MV-4-11 (cell line): Measurements from ENCODE around the gene YKT6.

Source experiments
- DNase-seq: peaks from one replicate; lab custom pipeline; 2025; lab: John Stamatoyannopoulos, UW

YKT6 gene

GRCh38 chr7:44219371-44220045, 18.7 kb downstream of the YKT6 start:
- no peak for DNase-seq

DNA sequence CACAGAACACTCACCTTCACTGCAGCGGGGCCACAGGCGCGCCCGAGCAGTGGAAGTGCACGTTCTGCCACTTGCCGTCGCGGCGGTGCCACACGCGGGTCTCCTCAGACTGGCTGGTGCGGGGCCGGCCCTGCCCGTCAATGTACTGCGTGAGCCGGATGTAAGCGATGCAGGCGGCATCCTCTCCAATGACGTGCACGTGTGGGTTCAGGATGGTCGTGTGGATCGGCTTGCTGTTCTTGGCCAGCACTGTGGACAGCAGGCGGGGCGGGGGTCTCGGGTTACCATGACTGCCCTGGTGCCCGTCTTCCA, 19.2 kb downstream of the YKT6 start:
- no peak for DNase-seq

DNA sequence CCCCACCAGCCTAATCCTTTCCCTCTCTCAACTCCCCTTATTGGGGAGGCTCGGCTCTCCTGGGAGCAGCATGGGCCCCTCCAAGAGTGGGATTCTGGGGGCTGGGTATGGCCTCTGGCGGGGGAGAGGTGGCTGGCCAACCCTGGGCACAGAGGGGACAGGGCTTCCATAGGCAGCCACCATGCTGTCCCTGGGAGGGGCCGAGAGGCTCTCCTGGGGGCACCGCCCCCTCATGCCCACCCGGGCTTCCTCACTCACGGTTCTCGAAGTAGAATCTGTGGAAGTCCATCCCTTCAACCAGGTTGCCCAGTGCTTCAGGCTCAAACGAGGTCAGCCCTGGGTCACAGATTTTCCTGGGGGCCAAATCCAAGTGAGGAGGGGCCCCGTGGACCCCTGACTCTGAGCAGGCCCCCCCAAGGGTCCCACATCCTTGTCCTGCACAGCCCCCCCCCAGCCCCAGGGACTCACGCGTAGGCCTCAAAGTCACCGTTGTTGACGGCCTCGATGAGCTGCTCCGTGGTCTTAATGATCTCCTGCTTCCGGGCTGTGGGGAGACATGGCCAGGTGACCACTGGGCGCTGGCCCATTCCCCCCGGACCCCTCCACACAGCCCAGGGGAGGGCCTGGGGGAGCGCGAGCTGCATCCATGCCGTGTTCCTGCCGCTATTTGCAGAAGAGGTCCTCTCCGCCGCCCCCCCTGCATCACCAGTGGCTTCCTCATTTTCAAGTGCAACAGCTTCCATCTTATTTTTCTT, 19.8 kb downstream of the YKT6 start:
- no peak for DNase-seq

DNA sequence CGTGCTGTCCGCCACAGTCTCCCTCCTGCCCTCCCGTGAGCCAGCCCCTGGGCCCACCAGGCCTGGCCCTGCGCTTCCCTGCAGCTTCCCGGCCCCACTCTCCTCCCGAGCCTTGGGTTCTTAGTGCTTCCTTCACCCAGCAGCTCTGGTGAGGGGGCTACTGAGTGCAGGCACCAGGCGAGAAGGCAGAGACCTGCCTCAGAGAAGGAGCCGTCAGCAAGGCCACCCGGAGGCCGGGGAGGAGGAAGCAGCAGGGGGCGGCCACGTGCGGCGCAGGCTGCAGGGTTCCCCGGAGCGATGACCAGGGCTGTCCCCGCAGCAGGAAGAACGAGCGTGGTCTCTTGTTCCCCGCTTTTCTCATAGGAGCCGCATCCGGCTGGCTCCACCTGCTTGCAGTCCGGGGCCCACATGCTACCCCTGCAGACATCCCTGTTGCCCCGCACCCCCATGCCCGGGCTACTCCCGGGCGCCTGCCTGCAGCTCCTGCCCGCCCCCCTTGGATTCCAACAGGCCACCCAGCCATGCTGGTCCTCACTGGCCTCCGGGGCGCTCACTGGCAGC, 20.5 kb downstream of the YKT6 start:
- DNase-seq = no peak

GRCh38 chr7:44222074-44222473, 21.3 kb downstream of the YKT6 start:
- no peak for DNase-seq

DNA sequence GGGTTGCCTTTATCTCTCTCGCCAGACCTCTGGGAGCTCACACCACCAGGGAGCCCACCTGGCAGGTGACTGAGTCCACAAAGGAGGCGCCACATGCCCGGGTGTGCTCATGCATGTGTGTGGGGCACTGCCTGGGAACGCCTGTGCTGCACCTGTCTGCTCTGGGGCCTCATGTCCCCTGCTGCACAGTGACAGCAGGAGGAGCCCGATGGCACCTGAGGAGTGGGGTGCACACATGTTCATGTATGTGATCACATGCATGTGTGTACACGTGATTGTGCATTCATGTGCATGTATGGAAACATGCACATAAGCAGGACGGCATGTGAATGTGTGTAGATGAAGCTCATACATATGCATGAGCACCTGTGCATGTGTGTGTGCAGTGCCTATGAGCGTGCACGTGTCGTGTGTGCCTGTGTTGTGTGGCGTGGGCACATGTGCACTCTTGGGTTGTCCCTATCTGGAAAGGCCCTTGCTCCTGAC, 22.0 kb downstream of the YKT6 start:
- no peak for DNase-seq

DNA sequence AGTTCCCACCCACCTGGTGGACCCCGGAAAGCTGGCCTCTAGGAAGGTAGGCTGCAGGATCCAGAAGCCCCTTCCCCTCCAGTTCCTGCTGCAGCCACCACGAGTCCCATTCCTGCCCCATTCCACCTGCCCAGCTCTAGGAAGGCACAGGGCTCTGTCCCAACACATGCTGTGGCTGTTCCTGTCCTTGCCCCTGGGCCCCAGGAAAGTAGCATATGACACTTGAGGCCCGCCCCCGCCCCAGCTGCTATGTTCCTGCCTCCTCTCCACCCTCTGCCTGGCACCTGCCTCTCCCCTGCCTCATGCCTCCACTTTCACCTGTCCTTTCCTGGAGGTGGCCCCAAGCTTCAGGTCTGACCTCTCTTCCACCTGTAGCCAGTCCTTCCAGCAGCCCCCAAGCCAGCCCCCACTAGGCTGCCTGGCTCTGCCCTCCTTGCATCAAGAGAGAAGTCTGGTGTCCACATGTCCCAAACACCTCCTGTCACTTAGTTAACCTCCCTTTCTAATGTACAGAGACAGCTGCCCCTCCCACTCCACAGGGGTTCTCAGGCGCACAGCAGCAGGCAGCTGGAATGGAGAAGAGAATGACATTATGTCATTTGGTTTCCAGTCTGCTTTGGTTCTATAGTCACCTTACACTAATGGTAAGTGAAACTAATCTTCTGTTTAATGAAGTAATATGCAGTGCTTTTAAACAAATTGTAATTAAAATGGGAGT, 22.7 kb downstream of the YKT6 start:
- no peak for DNase-seq

DNA sequence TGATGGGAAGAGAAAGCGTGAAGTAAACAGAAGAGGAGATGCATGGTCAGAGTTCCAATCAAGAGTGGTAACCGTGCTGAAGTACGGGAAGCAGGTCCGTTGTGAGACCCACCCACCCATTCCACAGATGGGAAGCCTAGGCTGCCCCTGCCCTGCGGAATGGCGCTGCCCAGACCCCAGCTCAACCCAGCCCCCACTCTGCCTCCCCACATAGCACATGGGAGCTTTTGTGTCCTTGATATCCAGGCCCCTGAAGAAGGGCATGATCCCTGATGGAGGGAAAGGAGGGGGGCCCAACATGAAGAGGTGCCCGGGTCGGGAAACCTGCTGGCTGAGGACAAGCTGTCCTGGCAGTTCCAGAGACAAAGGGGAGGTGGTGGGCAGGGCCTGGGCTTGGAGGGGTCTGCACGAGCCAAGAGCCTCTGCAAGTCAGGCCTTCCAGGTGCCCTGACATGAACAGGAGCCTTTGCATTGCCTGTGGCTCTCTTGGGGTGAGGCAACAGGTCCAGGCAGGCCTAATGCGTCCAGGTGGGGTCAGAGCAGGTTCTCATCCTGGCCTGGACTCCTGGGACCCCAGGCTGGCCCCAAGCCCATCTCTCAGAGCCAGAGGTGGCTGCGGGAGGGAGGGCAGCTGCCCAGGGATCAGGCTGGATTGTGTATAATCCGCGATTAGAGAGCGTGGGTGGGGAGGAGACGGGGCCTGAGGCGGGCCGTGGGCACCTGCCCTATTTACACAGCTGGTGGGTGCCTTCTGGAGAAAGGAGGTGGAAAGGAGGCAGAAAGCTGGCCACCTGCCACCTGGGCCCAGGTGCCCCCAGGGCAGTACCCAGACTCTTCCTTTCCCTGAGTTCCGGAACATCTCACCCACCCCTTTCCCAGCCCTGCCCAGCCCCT, 23.5 kb downstream of the YKT6 start:
- no peak for DNase-seq

GRCh38 chr7:44224974-44225565, 24.3 kb downstream of the YKT6 start:
- DNase-seq = no peak

DNA sequence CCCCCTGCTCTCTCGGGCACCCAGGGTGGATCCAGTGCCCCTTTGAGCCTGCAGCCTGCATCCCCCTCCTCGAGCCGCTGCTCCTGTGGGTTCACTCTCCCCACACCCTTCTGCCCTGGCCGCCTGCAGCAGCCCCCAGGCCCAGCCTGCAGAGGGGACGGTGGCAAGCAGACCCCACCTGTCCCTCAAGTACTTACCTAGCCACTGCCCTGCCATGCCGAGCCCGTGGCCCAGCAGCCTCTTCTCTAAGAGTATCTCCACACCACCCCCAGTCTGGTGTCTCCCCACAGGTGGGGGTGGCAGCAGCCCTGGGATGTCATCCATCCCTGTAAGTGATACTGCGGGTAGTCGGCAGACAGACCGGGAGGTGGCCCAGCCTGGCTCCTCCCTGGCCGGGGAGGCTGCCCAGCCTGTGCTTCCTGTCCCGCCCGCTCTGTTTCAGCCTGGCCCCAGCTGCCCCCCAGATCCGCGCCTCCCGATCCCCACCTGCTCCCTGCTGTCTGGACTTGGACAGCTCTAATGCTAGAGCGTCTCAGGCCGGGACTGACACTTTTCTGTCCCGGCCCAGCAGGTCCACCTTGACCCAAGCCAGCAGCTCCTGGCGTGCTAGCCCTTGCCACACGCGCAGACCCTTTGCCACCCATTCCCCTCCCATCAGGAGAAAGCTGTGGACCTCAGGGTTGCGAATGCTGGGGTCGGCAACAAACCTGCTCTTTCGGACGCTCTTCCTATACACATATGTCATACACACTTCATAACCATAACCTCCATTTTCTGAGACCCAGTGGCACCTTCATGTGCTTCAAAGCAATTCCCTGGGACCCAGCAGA, 25.0 kb downstream of the YKT6 start:
- no peak for DNase-seq

GRCh38 chr7:44226396-44226753, 25.6 kb downstream of the YKT6 start:
- DNase-seq = no peak

GRCh38 chr7:44227911-44228310, 27.1 kb downstream of the YKT6 start:
- no peak for DNase-seq

DNA sequence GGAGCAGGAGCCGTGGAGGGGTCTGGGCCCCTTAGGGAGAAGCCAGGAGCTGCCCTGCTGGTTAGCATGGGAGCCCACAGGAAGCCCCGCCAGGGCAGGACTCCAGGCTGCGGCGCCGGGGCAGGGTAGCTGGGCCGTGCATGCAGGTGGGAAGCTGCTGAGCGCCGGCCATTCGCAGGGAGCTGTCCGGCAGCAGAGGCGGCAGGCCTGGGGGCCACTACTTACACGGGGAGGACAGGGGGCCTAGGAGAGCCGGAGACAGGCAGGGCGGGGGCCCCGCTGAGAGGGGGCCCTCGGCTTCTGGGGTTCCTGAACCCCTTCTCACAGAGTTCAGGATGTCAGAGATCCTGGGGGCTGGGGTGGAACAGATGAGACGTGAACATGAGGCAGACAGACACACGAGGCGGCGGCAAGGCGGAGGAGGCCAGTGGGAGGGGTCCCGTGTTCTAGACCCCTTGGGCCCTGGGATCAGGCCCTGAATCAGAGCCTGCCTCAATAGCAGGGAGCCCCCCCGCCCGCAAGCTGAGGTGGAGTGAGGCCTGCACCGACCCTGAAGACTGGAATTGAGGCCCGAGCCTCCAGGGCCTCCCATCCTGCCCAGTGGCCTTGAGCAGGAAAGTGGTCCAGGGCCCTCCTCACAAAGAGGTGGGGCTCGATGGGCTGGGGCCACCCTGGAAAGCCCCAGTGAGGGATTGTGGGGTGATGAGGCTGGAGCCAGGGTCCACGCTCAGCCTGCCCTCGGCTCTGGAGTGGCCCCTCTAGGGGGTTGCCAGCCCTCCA, 28.0 kb downstream of the YKT6 start:
- DNase-seq = no peak

- DNase-seq = no peak
These were observed 28.8 kb downstream of the YKT6 start for GRCh38 chr7:44229546-44230105.

- no peak for DNase-seq
These were observed 29.5 kb downstream of the YKT6 start for GRCh38 chr7:44230286-44230685.

- no peak for DNase-seq
These were observed 30.3 kb downstream of the YKT6 start for GRCh38 chr7:44231088-44231487.

DNA sequence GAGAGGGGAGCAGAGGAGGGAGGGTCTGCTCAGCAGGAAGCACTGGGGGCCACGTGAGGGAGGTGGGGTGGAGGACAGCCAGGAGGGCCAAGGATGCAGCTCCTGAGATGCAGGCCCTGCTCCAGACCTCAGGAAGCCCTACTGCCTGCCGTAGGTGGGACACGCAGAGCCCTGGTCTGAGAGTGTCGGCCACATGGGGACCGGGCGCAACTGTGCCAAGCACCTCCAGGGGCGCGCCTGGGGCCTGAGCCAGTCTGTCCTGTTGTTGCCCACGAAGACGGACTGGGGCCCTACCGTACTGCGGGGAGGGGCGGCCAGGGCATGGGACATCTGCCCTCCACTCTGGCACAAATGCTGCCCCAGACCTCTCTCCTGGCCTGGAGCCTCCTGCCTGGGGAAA, 31.6 kb downstream of the YKT6 start:
- DNase-seq = no peak

DNA sequence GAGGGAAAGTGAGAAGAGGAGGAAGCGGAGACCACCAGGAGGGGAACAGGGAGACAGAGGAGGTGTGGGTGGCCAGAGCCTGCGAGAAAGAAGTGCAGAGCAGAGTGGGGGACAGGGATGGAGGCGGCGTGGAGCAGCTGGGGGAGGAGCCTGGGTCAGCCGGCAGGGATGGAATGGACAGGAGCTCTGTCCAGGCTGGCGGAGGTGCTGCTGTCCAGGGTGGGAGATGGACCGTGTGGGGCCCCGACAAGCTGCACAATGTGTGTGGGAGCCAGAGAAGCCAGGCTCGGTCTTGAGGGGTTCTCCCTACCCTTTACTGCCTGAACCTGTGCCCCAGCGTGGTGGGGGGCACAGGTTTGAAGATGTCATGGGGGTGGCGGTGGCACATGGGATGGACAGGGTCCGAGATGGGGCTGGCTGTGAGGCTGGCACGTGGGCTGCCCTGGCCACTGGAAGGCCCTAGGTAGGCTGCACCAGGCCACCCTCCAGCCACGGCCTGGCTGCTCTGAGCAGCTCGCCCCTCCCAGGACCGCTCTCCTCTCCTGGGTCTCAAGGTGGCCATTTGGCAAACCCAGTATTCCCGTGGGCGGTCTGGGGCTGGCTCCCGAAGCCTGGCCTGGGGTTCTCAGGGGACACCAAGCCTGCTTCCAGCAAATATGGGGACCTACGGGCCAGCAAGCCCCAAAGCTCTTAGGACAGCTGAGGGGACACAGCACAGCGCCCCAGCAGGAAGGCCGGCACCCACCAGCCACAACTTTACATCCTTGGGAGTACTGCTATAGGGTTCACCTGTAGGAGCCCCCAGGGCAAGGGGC, 32.3 kb downstream of the YKT6 start:
- no peak for DNase-seq

- no peak for DNase-seq
These were observed 34.3 kb downstream of the YKT6 start for GRCh38 chr7:44235066-44235465.
